HL-60 (cell line): ENCODE results near the gene ATP1A4.

Source experiments
- CTCF ChIP-seq: IDR thresholded peaks from one replicate; pipeline ENCODE4 v1.5.1; 2011; ENCODE audit warnings: low read length, control low read depth, inconsistent platforms; ENCODE audit not compliant: insufficient read depth
- GABPA ChIP-seq: IDR thresholded peaks from 2 replicates; pipeline ENCODE4 v1.6.1; 2012; ENCODE audit warnings: low read depth
- POLR2AphosphoS5 ChIP-seq: IDR thresholded peaks from 2 replicates; pipeline ENCODE4 v1.6.1; 2012; ENCODE audit warnings: low read depth
- REST ChIP-seq: IDR thresholded peaks from 2 replicates; pipeline ENCODE4 v1.6.1; 2012; ENCODE audit warnings: low read depth; ENCODE audit not compliant: insufficient replicate concordance

- TF ChIP-seq CTCF = no peak
- TF ChIP-seq POLR2AphosphoS5 = no peak
- TF ChIP-seq REST = no peak
- TF ChIP-seq GABPA = no peak
Observed at GRCh38 chr1:160151303-160151702, at the start of gene ATP1A4.
